Gastroesophageal sphincter (tissue), 4 donors: Measurements from ENCODE around the gene NOL11. TPM values are rescaled to one million over a fixed set of nuclear protein-coding genes. Genes with fewer than 3 reads are reported as not detected.
"Not testable (repeated sequence)": the region's sequence is repeated elsewhere in the genome, so short reads cannot be mapped to it uniquely, and the experiment has no call there.

Experiments used
- ATAC-seq: fragments of 150-250 bp; one replicate; pipeline ENCODE4 v1.9.1; 2016; ENCODE audit warnings: mild to moderate bottlenecking, moderate library complexity
- H3K27ac ChIP-seq, 4 donors: fragments of 200-600 bp; sonication (generic) in 3 of 4; 1 replicate in 3 of 4; 2 replicates in 1 of 4; pipeline ENCODE4 v1.5.1; 2016 to 2019
- H3K27me3 ChIP-seq: fragments of 200-600 bp; sonication (generic); one replicate; pipeline ENCODE4 v1.5.1; 2019
- H3K36me3 ChIP-seq, 2 donors: fragments of 200-600 bp; sonication (generic); one replicate each; pipeline ENCODE4 v1.5.1; 2019; ENCODE audit warnings: control low read depth in 1 of 2
- H3K4me1 ChIP-seq, 3 donors: fragments of 200-600 bp; sonication (generic); 1 replicate in 2 of 3; 2 replicates in 1 of 3; pipeline ENCODE4 v1.5.1; 2016 to 2019; ENCODE audit warnings: control low read depth in 2 of 3
- H3K4me3 ChIP-seq, 2 donors: fragments of 200-600 bp; sonication (generic); one replicate each; pipeline ENCODE4 v1.5.1; 2019; ENCODE audit warnings: mild to moderate bottlenecking in 1 of 2, moderate library complexity in 1 of 2
- H3K9me3 ChIP-seq, 3 donors: fragments of 200-600 bp; sonication (generic); one replicate each; pipeline ENCODE4 v1.5.1; 2017 to 2019; ENCODE audit warnings: control low read depth in 2 of 3
- EP300 ChIP-seq: sonication (generic); formaldehyde crosslinking; IDR thresholded peaks from one replicate; pipeline ENCODE4 v1.6.1; 2017; ENCODE audit warnings: antibody characterized with exemption, mild to moderate bottlenecking
- POLR2A ChIP-seq, 2 donors: fragments of 450-650 bp; IDR thresholded peaks; one replicate each; pipeline ENCODE4 v1.6.1; 2017; ENCODE audit warnings: antibody characterized with exemption in 2 of 2, mild to moderate bottlenecking in 2 of 2, moderate library complexity in 1 of 2
- POLR2AphosphoS5 ChIP-seq: sonication (generic); formaldehyde crosslinking; IDR thresholded peaks from one replicate; pipeline ENCODE4 v1.6.1; 2017; ENCODE audit warnings: antibody characterized with exemption
- WGBS, 2 donors: methylation state at CpG; one replicate each; pipeline ENCODE4 v1.1.5; 2018; ENCODE audit warnings: low coverage in 1 of 2; 5-methylcytosine and 5-hydroxymethylcytosine counted together
- total RNA-seq, 4 donors: library from RNA; depleted of rRNA; stranded (reverse); fragments of >200 nt; gene quantifications; one replicate each; pipeline ENCODE4 v1.1.0, GENCODE V29; 2016
- TF ChIP-seq, protein P1 (sequence below), 4 experiments: fragments of 200-600 bp in 2 of 4; fragments of 450-650 bp in 2 of 4; sonication (generic) in 1 of 4; IDR thresholded peaks; one replicate each; pipeline ENCODE4 v1.5.1; 2017 to 2019; ENCODE audit warnings: antibody characterized with exemption in 4 of 4, mild to moderate bottlenecking in 2 of 4, moderate library complexity in 2 of 4

Gene NOL11
- total RNA-seq, 4 donors from 2014 or later, result 20.5 to 26.2 (median 22.6) TPM

DNA sequence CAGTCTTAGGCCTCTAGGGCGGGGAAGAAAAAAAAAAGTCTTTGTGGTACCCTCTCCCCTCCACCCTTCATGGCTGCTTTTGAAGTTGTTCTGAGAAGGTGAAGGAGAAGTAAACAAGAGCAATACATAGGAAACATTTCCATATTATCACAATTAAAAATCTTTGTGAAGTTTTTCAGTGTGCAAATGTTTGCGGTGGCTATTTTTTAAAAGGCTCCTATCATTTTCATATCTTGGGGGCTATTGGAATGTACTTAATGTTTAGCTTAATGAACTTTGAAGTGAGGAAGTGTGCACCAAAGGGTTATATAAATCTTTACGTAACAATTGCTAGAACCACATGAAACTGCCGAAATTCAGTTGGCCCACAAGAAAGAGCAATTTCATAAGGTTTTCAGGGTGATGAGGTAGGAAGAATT is 7.6 kb downstream of the NOL11 start:
- TF ChIP-seq, protein P1, sequence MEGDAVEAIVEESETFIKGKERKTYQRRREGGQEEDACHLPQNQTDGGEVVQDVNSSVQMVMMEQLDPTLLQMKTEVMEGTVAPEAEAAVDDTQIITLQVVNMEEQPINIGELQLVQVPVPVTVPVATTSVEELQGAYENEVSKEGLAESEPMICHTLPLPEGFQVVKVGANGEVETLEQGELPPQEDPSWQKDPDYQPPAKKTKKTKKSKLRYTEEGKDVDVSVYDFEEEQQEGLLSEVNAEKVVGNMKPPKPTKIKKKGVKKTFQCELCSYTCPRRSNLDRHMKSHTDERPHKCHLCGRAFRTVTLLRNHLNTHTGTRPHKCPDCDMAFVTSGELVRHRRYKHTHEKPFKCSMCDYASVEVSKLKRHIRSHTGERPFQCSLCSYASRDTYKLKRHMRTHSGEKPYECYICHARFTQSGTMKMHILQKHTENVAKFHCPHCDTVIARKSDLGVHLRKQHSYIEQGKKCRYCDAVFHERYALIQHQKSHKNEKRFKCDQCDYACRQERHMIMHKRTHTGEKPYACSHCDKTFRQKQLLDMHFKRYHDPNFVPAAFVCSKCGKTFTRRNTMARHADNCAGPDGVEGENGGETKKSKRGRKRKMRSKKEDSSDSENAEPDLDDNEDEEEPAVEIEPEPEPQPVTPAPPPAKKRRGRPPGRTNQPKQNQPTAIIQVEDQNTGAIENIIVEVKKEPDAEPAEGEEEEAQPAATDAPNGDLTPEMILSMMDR (IDR thresholded peaks at IDR 0.05), result no peak
- H3K9me3 ChIP-seq, result no peaks in the 10 kb centered on the region
- H3K36me3 ChIP-seq, result peaks cover 8 to 98% of the 10 kb centered on the region in 2 donors
- no peak for ATAC-seq
- no peaks in the 10 kb centered on the region for H3K4me1 ChIP-seq
- no peak overlapping the region for H3K27ac ChIP-seq
- H3K4me3 ChIP-seq, result no peak overlapping the region
- WGBS, 2 donors, result 92 to 95% methylated on average over 4 of the region's 4 CpGs
- no peaks in the 10 kb centered on the region for H3K27me3 ChIP-seq

DNA sequence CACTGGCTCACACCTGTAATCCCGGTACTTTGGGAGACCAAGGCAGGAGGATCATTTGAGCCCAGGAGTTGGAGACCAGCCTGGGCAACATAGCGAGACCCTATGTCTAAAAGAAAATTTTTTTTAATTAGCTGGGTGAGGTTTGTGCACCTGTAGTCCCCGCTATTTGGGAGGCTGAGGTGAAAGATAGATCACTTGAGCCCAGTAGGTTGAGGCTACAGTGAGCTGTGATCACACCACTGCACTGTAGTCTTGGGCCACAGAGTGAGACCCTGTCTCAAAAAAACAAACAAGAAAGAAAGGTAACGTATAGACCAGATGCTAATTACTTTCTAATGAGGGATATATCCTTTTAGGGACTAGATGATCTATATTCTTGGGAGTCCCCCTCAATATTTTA is 8.1 kb downstream of the NOL11 start:
- no peak overlapping the region for H3K4me3 ChIP-seq
- ATAC-seq, result no peak
- H3K36me3 ChIP-seq, result peaks cover 8 to 98% of the 10 kb centered on the region in 2 donors
- 71 to 89% methylated on average over 4 of the region's 4 CpGs for WGBS, 2 donors
- no peak overlapping the region for H3K27ac ChIP-seq
- TF ChIP-seq, protein P1 (IDR thresholded peaks at IDR 0.05), result no peak
- TF ChIP-seq POLR2A (IDR thresholded peaks at IDR 0.05), result no peak
- no peak for TF ChIP-seq EP300
- no peak for TF ChIP-seq POLR2AphosphoS5
- H3K4me1 ChIP-seq, result no peaks in the 10 kb centered on the region
- no peaks in the 10 kb centered on the region for H3K9me3 ChIP-seq
- H3K27me3 ChIP-seq, result no peaks in the 10 kb centered on the region

DNA sequence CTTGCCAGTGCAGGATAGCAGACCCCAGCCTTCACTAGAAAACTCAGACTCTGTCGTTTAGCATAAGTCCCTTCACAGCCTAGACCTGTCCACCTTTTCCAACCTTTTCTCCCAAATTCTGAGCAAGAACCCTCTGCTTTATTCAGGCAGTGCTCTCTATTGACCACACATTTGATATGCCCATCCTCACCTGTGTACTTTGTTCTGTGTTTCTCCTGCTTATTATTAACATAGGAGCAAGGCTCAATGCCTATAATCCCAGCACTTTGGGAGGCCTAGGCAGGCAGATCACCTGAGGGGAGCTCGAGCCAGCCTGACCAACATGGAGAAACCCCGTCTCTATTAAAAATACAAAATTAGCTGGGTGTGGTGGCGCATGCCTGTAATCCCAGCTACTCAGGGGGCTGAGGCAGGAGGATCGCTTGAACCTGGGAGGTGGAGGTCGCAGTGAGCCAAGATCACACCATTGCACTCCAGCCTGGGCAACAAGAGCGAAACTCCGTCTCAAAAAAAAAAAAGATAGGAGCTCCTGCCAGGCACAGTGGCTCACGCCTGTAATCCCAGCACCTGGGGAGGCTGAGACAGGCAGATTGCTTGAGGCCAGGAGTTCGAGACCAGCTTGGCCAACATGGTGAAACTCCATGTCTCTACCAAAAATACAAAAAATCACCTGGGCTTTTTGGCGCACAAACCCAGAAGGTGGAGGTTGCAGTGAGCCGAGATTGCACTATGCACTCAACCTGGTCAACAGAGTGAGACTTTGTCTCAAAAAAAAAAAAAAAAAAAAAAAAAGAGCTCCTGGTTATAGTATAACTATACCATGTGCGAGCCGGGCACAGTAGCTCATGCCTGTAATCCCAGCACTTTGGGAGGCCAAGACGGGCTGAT is 9.7 kb downstream of the NOL11 start:
- 90% methylated on average over 1 to 6 of the region's 15 CpGs for WGBS, 2 donors
- not testable (repeated sequence) for H3K27me3 ChIP-seq, H3K27ac ChIP-seq, H3K4me3 ChIP-seq, ATAC-seq, H3K9me3 ChIP-seq, H3K4me1 ChIP-seq
- peaks cover 8 to 95% of the 10 kb centered on the region in 2 donors for H3K36me3 ChIP-seq

DNA sequence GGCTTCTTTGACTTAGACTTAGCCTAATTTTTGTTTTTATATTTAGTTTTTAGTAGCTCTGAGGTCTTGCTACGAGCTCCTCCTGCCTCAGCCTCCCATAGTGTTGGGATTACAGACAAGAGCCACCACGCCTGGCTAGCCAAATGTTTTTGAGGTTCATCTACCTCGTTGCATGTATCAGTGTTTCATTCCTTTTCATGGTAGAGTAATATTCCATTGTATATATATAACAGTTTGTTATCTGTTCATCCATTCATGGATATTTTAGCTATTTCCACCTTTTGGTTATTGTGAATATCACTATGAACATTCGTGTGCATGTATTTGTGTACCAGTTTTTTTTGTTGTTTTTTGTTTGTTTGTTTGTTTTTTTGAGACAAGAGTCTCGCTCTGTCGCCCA is 12.2 kb downstream of the NOL11 start:
- WGBS, 2 donors, result 94 to 98% methylated on average over 3 to 6 of the region's 6 CpGs
- Histone ChIP-seq H3K4me1 (no peaks in the 10 kb centered on the region), H3K9me3 (no peaks in the 10 kb centered on the region), H3K27me3 (no peaks in the 10 kb centered on the region), H3K4me3 (no peak overlapping the region), H3K27ac (no peak overlapping the region), H3K36me3 (peaks cover 8 to 92% of the 10 kb centered on the region in 2 donors)
- no peak for TF ChIP-seq POLR2AphosphoS5
- TF ChIP-seq, protein P1 (IDR thresholded peaks at IDR 0.05), result no peak
- no peak for TF ChIP-seq POLR2A (IDR thresholded peaks at IDR 0.05)
- TF ChIP-seq EP300, result no peak
- ATAC-seq, result no peak

DNA sequence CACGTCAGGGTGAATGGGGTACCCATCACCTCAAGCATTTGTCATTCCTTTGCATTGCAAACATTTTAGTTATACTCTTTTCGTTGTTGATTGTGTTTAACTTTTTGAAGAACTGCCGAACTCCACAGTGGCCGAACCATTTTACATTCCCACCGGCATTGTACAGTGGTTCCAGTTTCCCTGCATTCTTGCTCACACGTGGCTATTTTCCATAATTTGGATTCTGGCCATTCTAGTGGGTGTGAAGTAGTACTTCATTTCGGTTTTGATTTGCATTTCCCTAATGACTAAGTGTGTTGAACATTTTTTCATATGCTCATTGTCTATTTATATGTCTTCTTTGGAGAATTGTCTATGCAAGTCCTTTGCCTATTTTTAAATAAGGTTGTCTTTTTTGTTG is 13.0 kb downstream of the NOL11 start:
- no peaks in the 10 kb centered on the region for H3K4me1 ChIP-seq
- no peaks in the 10 kb centered on the region for H3K27me3 ChIP-seq
- ATAC-seq, result no peak
- TF ChIP-seq EP300 (no peak), POLR2A (IDR thresholded peaks at IDR 0.05) (no peak), POLR2AphosphoS5 (no peak)
- TF ChIP-seq, protein P1 (IDR thresholded peaks at IDR 0.05), result no peak
- peaks cover 8 to 89% of the 10 kb centered on the region in 2 donors for H3K36me3 ChIP-seq
- 73 to 79% methylated on average over 7 of the region's 7 CpGs for WGBS, 2 donors
- H3K4me3 ChIP-seq, result no peak overlapping the region
- H3K9me3 ChIP-seq, result no peaks in the 10 kb centered on the region
- no peak overlapping the region for H3K27ac ChIP-seq
